Hematopoietic multipotent progenitor cell treated with erythropoietin and hydrocortisone succinate and interleukin-3 and kit ligand, for 6 days (in vitro differentiated cells): ENCODE measurements around the gene NCS1.
"Not testable (repeated sequence)": the region's sequence is repeated elsewhere in the genome, so short reads cannot be mapped to it uniquely, and the experiment has no call there.

Source experiments
- DNase-seq: peaks from one replicate; pipeline ENCODE4 v3.0.0-alpha.2; 2015

The NCS1 gene

DNA sequence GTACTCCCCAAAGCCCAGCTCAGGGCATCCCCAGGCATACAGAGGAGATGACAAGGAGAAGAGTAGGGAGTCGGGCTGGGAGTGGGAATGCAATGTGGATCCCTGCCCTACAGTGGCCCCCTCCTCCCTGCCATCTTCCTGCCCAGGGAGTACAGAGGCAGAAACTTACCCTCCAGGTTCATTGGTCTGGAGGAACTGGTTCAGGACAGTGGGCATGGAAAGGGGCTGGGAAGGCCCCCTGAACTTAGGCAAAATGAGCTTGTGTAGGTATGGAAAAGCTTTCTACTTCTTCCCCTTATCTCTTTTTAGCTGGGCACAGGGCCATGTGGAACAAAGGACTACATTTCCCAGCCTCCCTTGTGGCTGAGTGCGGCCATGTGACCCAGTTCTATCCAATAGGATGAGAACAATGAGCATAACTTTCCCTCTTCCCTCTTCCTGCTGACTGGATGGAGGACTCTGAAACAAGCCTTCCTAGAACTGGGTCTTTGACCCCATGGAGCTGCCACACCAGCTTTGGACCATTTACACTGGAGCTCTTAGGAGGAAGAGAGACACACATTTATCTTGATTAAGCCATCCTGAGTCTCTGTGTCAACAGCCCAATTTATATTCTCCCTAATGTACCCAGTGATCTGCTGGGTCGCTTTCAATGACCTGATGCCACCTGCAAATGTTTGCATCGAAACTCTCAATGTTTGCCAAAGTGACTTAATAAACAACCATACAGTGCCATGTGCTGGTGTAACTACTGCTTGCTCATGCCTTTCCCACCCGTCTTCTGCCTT is 68.4 kb downstream of the NCS1 start:
- DNase-seq: peak; percentile 93

DNA sequence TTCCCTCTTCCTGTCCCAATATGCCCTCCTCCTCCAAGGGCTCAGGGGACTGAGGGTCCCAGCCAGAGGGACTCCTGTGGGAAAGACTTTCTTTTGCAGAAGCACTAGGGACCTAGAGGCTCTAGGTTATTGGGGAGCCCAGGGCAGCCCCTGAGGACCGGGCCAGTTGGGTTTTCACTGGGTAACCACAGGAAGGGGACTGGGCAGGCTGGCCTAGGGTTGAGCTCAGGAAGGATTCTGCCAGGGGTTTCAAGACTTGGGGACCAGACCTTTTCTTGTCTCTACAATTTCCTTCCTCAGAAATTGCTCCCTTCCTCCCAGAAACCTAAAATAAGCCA is 69.0 kb downstream of the NCS1 start:
- DNase-seq: no peak

DNA sequence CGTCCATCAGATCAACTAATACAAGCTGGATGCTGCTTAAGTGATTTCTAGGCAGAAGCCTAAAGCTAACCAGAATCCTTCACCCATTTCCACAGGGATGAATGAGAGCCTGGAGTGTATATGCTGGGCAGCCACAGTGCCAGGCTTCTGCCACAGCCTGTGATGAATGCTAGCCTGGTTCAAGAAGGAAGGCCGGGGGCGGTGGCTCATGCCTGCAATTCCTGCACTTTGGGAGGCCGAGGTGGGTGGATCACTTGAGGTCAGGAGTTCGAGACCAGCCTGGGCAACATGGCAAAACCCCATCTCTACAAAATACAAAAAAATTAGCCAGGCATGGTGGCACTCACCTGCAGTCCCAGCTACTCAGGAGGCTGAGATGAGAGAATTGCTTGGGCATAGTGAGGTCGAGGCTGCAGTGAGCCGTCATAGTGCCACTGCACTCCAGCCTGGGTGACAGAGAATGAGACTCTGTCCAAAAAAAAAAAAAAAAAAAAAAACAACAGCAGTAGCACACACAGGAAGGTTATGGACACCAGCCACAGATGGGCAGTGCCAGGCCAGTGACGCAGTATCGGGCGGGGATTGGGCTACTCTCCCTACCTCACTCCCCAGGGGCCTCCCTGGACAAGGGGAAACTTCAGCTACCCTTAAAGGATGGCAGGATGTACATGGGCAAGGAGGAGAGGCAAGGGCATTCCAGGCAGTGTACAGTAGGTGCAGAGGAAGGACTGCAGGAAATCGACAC is 70.2 kb downstream of the NCS1 start:
- DNase-seq: no peak

DNA sequence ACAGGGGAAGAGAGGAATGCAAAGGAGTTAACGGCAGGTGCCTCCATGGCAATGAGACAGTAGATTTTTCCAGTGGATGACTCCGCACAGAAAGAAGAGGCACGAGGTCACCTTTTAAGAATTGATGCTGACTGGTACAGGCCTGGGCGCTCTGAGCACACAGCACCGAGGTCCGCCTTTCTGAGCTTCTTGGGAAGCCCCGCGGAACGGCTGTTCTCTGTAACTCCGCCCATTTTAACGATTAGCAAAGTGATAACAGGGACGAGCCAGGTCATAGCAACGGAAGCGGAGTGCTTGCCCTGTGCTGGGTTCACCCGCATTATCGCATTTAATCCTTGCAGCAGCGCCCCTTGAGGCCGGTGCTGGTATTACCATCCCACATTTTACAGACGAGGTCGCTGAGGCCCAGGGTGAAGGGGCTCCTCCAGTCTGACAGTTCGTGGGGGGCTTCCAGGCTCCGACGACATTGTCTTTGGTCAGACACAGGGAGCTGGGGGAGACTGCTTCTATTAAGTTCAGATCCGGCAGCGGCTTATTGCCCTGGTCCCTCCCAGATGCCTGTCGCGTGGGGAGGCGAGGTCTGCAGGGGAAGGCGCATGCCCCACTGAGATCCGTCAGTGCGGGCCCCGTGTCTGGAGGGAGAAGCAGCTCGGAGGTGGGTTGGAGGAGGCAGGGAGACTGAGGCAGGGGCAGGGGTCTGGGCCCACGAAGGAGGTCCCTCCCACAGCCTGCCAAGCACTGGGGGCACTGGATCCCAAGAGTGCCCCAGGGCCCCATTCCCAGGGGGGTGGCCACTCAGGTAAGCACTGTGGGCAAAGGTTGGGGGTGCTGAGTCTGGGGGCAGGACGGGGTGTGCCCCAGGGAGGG is 71.0 kb downstream of the NCS1 start:
- peak; percentile 93 for DNase-seq

DNA sequence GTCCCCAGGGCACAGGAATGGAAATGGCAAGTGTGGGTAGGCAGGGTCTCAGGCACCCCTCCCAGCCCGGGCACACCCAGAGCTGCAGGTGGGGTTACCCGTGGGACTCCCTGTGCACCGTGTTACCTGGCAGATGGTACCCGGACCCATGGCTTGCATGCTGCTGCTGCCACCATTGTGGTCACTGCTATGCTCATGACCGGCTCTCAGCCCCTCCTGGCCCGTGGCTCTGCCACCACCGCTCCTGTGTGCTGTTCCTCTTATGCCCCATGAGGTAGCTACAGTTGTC is 71.6 kb downstream of the NCS1 start:
- no peak for DNase-seq

DNA sequence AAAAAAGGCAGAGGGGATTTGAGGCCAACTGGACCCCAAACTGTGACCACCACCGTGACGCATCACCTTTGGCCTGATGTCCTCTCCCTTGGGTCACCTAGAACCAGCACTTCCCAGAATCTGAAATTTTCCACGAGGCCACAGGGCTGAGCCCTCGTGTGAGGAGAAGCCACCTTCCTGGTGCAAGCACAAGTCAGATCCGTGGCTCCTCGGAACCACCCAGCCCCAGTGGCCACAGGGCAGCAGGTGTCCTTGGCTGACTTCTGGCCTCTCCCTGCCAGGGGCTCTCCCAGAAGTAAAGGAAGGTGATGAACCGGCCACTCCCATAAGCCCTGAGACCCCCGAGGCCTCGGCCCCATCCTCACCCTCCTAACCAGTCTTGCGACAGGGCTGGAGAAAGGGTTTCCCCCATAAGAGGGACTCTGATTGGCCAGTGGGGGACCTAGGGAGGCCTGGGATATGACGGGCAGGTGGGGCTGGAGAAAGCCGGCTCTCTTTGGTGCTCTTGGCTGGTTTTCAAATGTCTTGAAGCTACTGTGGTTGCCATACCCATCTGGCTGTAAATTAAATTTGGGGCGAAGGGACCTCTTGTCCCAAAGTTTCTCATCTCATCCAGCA is 72.5 kb downstream of the NCS1 start:
- DNase-seq: no peak

DNA sequence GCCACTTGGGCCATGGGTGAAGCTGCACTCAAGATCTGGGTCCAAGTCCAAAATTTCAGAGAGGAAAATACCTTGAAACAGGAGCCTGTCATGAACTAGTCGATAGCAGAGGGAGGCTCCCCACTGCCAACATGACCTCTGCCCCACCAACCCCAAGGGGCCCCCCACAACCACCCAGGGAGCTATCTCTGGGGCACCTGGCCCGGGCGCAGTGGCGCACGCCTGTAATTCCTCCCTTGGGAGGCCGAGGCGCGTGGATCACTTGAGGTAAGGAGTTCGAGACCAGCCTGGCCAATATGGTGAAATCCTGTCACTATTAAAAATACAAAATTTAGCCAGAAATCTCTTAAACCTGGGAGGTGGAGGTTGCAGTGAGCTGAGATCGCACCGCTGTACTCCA is 73.3 kb downstream of the NCS1 start:
- DNase-seq: no peak

DNA sequence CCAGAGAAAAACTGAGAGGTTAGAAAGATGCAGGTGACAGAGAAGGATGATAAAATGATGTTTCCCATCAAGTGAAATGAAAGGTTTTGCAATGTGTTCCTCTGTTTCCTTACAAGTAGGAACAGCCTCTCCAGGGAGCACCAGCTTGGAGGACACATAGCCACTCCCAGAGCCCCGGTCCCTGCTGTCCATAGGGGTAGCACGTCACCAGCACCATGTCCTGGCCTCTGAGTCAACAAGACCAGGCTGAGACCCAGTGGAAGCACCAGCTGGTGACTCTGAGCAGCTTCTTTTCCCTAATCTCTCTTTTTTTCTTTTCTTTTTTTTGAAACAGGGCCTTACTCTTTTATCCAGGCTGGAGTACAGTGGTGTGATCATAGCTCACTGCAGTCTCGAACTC is 73.9 kb downstream of the NCS1 start:
- DNase-seq: no peak

DNA sequence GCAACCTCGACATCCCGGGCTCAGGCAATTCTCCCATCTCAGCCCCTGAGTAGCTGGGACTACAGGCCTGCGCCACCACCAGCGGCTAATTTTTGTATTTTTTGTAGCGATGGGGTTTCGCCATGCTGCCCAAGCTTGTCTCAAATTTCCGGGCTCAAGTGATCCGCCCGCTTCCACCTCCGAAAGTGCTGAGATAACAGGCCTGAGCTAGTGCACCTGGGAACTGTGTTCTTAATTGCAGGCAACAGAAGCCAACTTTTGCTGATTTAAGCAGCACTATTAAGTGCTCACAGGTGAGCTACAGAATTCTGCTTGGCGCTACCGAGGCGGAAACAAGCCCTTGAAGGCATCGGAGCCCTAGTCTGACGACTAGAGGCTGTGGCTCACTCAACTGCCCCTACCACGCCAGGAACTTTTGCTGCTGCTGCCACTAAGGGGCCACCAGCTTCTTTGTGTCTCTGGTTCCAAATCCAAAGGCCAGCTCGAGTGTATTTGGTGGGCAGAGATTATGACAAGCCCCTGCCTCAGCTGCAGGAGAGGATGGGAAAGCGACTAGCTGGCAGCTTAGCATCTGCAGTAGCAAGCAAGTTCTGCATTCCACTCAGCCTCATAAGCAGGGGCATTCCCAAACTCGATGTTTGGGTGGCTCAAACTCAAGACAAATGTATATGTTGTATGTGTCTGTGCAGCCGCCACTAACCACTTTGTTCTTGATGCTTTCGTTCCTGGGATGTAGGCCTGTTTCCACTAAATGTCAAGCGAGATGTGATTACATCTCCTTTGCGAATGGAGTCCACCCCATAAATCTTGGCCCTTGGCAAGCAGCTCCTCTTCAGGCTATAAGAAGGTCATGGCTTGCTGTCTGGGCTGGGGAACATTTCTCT is 82.8 kb downstream of the NCS1 start:
- no peak for DNase-seq

DNA sequence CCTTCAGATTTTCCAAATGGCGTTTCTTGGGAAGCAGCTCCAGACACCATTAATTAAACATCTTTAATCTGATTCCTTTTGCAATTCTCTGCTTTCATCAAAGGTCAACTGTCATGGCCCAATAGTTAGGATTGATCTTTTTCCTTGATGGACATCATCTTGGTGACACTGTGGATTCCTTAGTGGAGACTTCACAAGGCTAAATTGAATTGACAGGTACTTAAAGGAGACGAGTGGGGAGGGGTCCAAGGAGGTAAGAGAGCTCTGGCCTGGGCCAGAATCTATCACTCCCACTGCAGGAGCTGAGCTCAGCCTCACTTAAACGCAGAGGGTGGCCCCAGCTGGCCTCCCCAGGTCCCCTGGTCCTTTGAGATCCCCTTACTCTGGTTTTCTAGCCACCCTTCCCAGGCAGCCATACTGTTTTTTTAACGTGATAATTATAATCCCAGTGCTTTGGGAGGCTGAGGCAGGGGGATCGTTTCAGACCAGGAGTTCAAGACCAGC is 83.5 kb downstream of the NCS1 start:
- DNase-seq: no peak

DNA sequence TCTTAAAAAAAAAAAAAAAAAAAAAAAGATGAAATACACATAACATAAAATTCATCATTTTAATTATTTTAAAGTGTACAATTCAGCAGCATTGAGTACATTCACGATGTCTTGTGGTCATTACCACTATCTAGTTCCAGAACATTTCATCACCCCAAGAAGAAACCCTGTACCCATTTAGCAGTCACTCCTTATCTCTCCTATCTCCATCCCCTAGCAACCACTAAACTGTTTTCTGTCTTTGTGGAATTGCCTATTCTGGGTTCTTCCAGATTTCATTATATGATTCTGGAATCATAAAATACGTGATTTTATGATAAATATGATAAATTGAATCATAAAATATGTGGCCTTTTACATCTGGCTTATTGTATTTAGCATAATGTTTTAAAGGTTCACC is 84.4 kb downstream of the NCS1 start:
- no peak for DNase-seq

DNA sequence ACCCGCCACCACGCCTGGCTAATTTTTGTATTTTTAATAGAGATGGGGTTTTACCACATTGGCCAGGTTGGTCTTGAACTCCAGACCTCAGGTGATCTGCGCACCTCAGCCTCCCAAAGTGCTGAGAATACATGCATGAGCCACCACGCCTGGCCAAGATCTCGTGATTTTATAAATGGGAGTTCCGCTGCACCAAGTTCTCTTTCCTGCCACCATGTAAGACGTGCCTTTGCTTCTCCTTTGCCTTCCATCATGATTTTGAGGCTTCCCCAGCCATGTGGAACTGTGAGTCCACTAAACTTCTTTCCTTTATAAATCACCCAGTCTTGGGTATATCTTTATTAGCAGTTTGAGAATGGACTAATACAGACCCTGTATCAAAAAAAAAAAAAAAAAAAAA is 85.9 kb downstream of the NCS1 start:
- DNase-seq: not testable (repeated sequence)

DNA sequence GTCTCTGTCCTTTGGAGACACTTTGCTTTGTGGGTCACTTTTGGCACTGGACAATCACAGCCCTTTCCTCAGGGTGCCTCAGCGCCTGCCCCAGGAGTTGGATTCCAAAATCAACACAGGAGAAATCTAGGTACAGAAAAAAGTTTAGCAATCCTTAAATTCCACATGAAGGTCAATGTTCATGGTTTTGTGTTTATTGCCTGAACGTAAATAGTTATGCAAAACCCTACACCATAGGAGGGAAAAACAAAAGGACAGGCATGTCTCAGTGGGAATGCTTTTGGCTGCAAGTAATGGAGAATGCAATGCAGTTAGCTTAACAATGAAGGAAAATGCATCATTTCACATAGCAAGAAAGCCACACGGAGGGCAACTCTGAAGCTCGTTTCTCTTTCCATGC is 86.8 kb downstream of the NCS1 start:
- no peak for DNase-seq

DNA sequence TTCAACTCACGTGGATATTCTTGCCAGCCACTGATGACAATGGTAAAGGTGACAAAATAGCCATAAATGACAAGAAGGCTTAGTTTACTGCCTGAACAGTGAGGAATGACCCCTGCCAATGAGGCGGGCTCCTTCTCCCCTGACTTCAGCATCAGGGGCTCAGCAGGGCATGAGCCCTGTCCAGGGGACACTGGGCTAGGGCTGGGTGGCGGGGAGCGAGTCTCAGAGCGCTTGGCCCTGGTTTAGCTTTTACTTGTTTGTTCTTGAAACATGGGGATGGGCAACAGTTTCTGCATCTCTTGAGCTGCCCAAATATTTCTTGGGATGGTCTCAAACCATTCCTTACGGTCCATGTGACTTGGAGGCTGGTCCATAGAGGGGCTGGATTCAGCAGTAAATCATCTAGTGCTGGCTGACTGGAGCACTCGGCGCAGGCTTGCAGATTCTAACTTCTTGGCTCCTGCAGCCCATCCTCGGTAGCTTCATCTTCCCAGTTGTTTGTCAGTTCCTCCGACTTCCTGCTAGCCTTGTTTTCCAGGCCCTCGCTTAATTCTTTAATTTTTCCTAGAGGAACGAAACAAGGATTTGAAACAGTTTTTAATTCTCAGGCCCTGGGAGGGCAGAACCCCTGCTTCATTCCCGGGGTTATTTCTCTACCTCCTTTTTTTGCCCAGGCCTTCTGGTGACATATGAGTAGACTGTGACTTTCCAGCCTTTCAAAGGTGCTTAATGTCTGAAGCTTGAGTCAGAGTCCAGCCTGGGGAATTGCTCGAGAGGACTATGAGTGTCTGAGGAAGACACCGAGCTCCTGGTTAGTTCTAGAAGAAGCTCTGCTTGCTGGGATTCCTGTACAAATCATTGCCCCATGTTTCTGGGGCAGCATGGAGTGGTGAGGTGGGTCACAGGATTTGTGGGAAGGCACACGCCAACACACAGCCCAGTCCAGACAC is 88.9 kb downstream of the NCS1 start:
- no peak for DNase-seq

DNA sequence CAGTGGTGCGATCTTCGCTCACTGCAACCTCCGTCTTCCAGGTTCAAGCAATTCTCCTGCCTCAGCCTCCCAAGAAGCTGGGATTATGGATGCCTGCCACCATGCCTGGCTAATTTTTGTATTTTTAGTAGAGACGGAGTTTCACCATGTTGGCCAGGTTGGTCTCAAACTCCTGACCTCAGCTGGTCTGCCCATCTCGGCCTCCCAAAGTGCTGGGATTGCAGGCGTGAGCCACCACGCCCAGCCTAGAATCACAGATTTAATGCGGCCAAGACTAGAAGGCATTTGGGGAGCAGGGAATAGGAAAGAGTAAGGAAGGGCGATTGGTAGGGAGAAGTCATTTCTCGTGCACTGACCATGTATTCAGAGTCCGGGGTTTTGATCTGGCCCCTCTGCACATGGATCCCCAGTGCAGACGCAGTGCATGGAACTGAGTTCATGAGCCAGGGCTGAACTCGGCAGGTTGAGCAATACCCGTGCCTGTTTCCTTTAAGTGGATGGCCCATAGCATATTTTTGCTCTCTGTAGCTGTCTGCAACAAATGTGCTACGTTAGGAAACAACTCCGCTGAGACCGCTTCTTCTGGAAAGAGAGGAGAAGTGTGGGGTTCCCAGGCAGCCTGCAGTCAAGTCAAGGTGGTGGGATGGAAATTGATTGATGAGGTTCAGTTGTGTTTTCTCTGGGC is 90.0 kb downstream of the NCS1 start:
- DNase-seq: no peak

DNA sequence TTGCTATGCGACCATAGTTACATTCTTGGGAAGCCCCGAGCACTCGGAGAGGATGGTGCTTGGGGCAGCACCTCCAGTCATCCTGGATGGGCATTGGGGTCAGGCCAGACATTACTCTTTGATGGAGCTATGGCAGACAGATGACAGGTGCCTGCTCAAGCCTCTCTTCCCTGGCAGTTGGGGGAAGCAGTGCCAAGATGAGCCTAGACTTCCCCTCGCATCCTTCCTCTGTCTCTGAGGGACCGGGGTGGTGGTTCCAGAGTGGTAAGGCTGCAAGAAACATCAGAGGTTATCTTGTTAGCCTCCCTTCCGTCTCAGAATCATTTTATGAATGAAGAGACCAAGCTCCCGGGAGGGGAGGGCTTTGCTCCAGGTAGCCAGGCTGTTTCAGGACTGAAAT is 90.6 kb downstream of the NCS1 start:
- no peak for DNase-seq

DNA sequence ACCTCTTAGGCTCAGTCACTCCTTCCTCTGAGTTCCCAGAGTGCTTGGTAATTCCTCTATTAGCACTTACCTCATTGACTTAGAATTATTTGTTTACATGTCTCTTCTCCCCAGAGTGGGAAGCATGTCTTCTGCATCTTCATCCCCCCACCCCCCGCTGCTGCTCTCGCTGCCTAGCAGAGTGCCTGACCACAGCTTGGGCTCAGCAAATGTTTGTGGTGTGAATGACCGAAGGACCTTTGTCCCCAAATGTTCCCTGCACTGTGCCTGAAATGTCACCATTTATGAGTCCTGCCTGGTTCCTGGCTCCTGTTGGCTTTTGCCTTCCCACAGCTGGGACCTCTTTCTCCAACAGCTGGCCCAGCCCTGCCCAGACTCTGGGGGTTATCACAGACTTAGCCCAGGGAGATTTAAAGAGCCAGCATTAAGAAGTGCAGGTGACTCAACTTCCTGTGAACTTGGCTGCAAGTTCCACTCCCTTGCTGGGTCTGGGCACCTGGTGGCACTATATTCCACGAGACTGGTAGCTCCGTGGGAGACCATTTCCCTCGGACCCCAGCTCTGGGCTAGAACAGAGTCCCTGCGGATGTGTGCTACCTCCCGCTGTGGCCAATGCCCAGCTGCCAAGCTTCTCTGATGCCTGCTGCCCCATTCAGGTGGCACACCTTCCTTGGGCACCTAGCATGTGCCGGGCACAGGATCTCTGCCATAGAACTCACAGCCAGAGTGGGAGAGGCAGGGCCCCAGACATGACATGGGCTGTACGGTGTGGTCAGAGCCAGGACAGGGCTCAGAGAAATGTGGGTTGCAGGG is 91.6 kb downstream of the NCS1 start:
- DNase-seq: no peak

DNA sequence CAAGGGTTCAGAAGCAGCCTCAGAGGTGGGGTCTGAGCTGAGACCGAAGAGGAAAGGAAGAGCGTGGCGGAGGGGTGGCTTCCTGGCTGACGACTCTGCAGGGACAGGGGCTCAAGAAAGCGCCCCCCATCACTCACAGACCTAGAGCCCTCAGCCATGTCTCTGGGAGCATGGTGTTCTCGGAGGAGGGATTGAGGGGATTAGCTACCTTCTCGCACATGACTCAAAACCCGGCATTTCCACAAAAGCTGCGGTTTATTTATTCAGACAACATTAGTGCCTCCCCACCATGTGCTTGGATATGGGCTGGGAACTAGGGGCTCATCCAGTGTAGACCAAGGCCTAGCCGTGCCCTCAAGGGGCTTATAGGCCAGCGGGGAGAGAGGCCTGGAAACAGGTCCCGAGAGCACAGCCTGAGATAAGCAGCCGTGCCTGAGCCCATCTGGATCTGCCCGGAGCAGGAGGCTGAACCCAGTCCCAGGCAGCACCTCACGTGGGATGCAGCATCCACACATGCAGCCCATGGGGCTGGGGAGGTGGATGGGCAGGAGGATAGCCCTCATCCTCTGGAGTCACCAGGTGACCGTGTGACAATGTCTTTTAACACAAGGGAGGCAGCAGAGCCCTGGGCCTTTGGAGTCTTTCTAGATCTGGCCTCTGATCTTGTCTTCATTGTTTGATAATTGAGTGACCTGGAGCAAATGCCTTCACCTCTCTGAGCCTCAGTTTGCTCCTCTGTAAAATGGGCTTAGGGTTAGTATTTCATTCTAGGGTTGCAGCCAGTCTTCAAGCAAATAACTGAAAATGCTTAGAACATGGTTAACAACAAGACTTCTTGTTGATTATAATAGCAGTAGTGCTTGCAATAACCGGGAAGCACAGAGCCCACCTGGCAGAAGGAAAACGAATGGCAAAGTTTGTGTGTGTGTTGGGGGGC is 92.5 kb downstream of the NCS1 start:
- DNase-seq: no peak
